Naive thymus-derived CD4-positive, alpha-beta T cell (primary cell): ENCODE measurements around the gene CNNM1. TPM values are rescaled to one million over a fixed set of nuclear protein-coding genes. Genes with fewer than 3 reads are reported as not detected.

Experiments
- ATAC-seq: fragments of 150-1000 bp; cut with Tn5 transposase; 2 replicates; pipeline ENCODE4 v1.10.0; 2021; ENCODE audit warnings: mild to moderate bottlenecking, moderate library complexity
- CTCF ChIA-PET: fragments of 350-600 bp; sonication (Branson Sonifier 250); formaldehyde crosslinking; loops from one replicate; lab custom pipeline; 2021; ENCODE audit warnings: antibody characterized with exemption; lab: Charles Lee
- POLR2A ChIA-PET: fragments of 350-600 bp; sonication (Branson Sonifier 250); formaldehyde crosslinking; loops from one replicate; lab custom pipeline; 2021; ENCODE audit warnings: antibody characterized with exemption, inconsistent platforms; lab: Charles Lee
- DNase-seq, 9 donors: peaks; one replicate each; pipeline versions ENCODE4 v3.0.0 to v3.0.0-alpha.2; 2020 to 2022; ENCODE audit warnings: mixed read lengths in 1 of 9
- H3K27ac ChIP-seq: one replicate; pipeline ENCODE4 v1.7.0; 2013; ENCODE audit warnings: mild to moderate bottlenecking, low read depth, low read length, moderate library complexity
- H3K27me3 ChIP-seq, 2 donors: one replicate each; pipeline ENCODE4 v1.7.0; 2013; ENCODE audit warnings: low read length in 2 of 2, mild to moderate bottlenecking in 2 of 2, moderate library complexity in 2 of 2; ENCODE audit not compliant: control insufficient read depth in 2 of 2, insufficient read depth in 2 of 2
- H3K36me3 ChIP-seq, 3 experiments: 1 replicate in 2 of 3; 2 replicates in 1 of 3; pipeline ENCODE4 v1.7.0; 2013; ENCODE audit warnings: low read length in 3 of 3, mild to moderate bottlenecking in 3 of 3, moderate library complexity in 1 of 3; ENCODE audit not compliant: insufficient read depth in 3 of 3, control insufficient read depth in 2 of 3
- H3K4me1 ChIP-seq, 2 donors: one replicate each; pipeline ENCODE4 v1.7.0; 2013; ENCODE audit warnings: low read length in 2 of 2, mild to moderate bottlenecking in 2 of 2, moderate library complexity in 1 of 2; ENCODE audit not compliant: control insufficient read depth in 2 of 2, insufficient read depth in 2 of 2
- H3K4me3 ChIP-seq: 2 replicates; pipeline ENCODE4 v1.7.0; 2013; ENCODE audit warnings: mild to moderate bottlenecking, low read length
- H3K9me3 ChIP-seq, 3 experiments: 1 replicate in 2 of 3; 2 replicates in 1 of 3; pipeline ENCODE4 v1.7.0; 2013; ENCODE audit warnings: low read length in 3 of 3; ENCODE audit not compliant: control insufficient read depth in 2 of 3
- H3K27ac Mint-ChIP-seq, 9 donors: one replicate each; pipeline ENCODE4 v1.8.0; 2020 to 2022; ENCODE audit warnings: mixed read lengths in 9 of 9, mild to moderate bottlenecking in 8 of 9, moderate library complexity in 5 of 9, inconsistent platforms in 2 of 9
- H3K27me3 Mint-ChIP-seq, 5 donors: one replicate each; pipeline ENCODE4 v1.8.0; 2021 to 2022; ENCODE audit warnings: mixed read lengths in 5 of 5, mild to moderate bottlenecking in 1 of 5
- H3K36me3 Mint-ChIP-seq, 5 donors: one replicate each; pipeline ENCODE4 v1.8.0; 2020 to 2022; ENCODE audit warnings: mixed read lengths in 5 of 5, mild to moderate bottlenecking in 3 of 5, inconsistent platforms in 1 of 5
- H3K4me1 Mint-ChIP-seq, 7 donors: one replicate each; pipeline ENCODE4 v1.8.0; 2020 to 2022; ENCODE audit warnings: mixed read lengths in 7 of 7, mild to moderate bottlenecking in 3 of 7, inconsistent platforms in 1 of 7
- H3K4me3 Mint-ChIP-seq, 10 donors: one replicate each; pipeline ENCODE4 v1.8.0; 2020 to 2022; ENCODE audit warnings: mild to moderate bottlenecking in 10 of 10, mixed read lengths in 10 of 10, moderate library complexity in 6 of 10, inconsistent platforms in 2 of 10
- H3K9me3 Mint-ChIP-seq, 11 donors: one replicate each; pipeline ENCODE4 v1.8.0; 2020 to 2022; ENCODE audit warnings: mixed read lengths in 11 of 11, mild to moderate bottlenecking in 4 of 11, inconsistent platforms in 1 of 11, moderate library complexity in 1 of 11
- intact Hi-C, 2 donors: fragments of 100-400 bp; cut with micrococcal nuclease; formaldehyde crosslinking; loops; one replicate each; pipeline ENCODE4 v1.15.1; 2023
- polyA plus RNA-seq, 2 donors: library from polyadenylated mRNA; unstranded; fragments of 300-500 nt; fragmentation: Illumina TruSeq; gene quantifications; one replicate each; pipeline ENCODE4 v1.2.3, GENCODE V29; 2021
- total RNA-seq, 6 experiments: library from RNA in 5 of 6; stranded (reverse) in 5 of 6; gene quantifications; 1 replicate in 5 of 6; 2 replicates in 1 of 6; pipeline ENCODE4 v1.2.3 and lab custom pipeline; 2021 to 2026

CNNM1 gene
- total and polyA plus RNA-seq, 7 experiments from 2014 or later = 0.12 to 1.9 (median 0.30) TPM

DNA sequence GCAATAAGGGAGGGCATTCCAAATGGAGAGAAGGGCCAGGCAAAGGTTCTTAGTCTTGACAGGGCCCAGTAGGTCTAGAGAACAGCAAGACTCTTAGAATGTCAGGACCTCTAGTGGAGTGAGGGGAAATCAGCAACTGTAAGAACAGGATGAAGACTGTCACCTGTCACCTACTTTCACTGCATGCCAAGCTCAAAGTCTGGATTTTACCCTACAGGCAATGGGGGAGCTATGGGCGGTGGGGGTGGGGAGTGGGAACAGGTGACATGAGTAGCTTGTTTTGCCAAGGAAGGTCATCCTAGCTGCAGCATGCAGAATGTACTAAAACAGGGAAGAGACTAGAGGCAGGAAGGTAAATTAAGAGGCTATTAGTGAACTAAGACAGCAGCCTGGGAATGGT, 82.9 kb downstream of the CNNM1 start:
- POLR2A ChIA-PET = interaction anchor here (0.6 kb wide), 1 partner anchor 1004 kb away, joined by 3 read pairs; no protein-coding TSS in a partner anchor
- Histone ChIP-seq H3K27ac (no peak overlapping the region), H3K4me1 (no peaks in the 10 kb centered on the region), H3K9me3 (no peaks in the 10 kb centered on the region), H3K36me3 (peaks cover 0 to 6% (median 0%) of the 10 kb centered on the region in 3 experiments), H3K4me3 (no peak overlapping the region), H3K27me3 (no peaks in the 10 kb centered on the region)
- Mint-ChIP-seq H3K27ac (peak overlapping the region in 2 of 9 donors; percentile 13 to 15), H3K27me3 (no peaks in the 10 kb centered on the region), H3K4me3 (no peak overlapping the region), H3K36me3 (peaks cover 13 to 53% (median 18%) of the 10 kb centered on the region in 5 donors), H3K4me1 (peaks cover 0 to 24% (median 7%) of the 10 kb centered on the region in 7 donors), H3K9me3 (peaks cover 0 to 4% (median 0%) of the 10 kb centered on the region in 11 donors)
- intact Hi-C loops = no loop called here
- ATAC-seq (no peak), DNase-seq (no peak)
- CTCF ChIA-PET = no interaction called here

DNA sequence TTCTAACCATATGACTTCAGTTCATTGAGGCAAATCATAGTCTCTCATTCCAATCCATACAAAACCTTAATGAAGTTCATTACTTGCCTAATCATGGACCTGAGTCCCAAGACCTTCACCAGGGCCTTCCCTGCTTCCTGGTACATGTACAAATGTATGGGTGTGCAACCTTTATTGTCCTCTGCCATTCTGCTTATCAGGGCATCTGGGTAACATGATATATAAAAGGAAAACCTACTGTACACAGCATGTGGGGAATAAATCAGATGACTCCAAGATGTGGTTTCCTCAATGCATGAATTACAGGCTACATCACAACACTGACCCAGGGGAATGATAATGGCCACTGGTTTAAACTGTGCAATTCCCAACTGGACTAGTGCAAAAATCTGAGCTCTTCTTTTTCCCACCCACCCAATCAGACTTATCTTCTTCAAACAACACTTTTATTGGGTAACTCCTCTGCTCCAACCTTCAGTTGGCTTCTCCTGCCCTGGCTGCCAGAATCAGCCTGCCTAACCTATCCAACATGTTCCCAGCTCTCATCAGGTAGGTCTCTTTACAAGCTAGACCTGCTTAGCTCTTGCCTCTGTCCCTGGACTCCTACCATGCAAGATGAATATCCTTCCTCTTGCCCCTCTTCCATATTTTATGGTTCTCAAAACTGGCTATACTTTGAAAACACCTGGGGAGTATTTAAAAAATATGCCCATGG, 89.9 kb downstream of the CNNM1 start:
- H3K4me1 ChIP-seq = no peaks in the 10 kb centered on the region
- ATAC-seq (no peak), DNase-seq (no peak)
- H3K27ac ChIP-seq = no peak overlapping the region
- Mint-ChIP-seq H3K4me1 (peaks cover 0 to 20% (median 7%) of the 10 kb centered on the region in 7 donors), H3K36me3 (peaks cover 25 to 65% (median 49%) of the 10 kb centered on the region in 5 donors), H3K27ac (no peak overlapping the region), H3K9me3 (peaks cover 0 to 4% (median 0%) of the 10 kb centered on the region in 11 donors), H3K4me3 (no peak overlapping the region), H3K27me3 (no peaks in the 10 kb centered on the region)
- H3K9me3 ChIP-seq = no peaks in the 10 kb centered on the region
- CTCF ChIA-PET = interaction anchor here (0.6 kb wide), 1 partner anchor 142 kb away, joined by 3 read pairs; no protein-coding TSS in a partner anchor
- peaks cover 0 to 22% (median 3%) of the 10 kb centered on the region in 3 experiments for H3K36me3 ChIP-seq
- no peaks in the 10 kb centered on the region for H3K27me3 ChIP-seq
- POLR2A ChIA-PET = no interaction called here
- intact Hi-C loops = no loop called here
- H3K4me3 ChIP-seq = no peak overlapping the region

DNA sequence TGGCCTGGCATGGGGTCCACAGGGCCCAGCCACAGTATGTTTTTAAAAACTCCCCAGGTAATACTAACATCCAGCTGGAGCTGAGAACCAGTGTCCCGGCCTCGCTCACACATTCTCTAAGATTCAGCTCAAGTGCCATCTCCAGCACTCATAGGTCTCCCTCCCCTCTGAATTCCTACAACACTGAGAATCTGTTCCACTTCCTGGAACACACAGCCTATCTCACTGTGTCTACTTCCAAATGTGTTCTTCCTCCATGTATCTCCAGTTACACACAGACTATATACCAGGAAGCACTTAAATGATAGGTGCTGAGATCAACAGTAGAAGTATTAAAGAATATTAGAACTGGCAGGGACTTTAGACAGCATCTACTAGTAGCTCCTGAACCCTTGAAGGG, 90.5 kb downstream of the CNNM1 start:
- Mint-ChIP-seq H3K4me3 (no peak overlapping the region), H3K9me3 (peaks cover 0 to 4% (median 0%) of the 10 kb centered on the region in 11 donors), H3K4me1 (peaks cover 0 to 17% (median 4%) of the 10 kb centered on the region in 7 donors), H3K27ac (no peak overlapping the region), H3K27me3 (no peaks in the 10 kb centered on the region), H3K36me3 (peaks cover 22 to 60% (median 49%) of the 10 kb centered on the region in 5 donors)
- Histone ChIP-seq H3K4me1 (no peaks in the 10 kb centered on the region), H3K27ac (no peak overlapping the region), H3K4me3 (no peak overlapping the region), H3K36me3 (peaks cover 0 to 26% (median 3%) of the 10 kb centered on the region in 3 experiments), H3K27me3 (no peaks in the 10 kb centered on the region), H3K9me3 (no peaks in the 10 kb centered on the region)
- intact Hi-C loops = no loop called here
- POLR2A ChIA-PET = no interaction called here
- CTCF ChIA-PET = interaction anchor here (0.6 kb wide), 1 partner anchor 141 kb away, joined by 3 read pairs; no protein-coding TSS in a partner anchor
- no peak for ATAC-seq
- DNase-seq = no peak

DNA sequence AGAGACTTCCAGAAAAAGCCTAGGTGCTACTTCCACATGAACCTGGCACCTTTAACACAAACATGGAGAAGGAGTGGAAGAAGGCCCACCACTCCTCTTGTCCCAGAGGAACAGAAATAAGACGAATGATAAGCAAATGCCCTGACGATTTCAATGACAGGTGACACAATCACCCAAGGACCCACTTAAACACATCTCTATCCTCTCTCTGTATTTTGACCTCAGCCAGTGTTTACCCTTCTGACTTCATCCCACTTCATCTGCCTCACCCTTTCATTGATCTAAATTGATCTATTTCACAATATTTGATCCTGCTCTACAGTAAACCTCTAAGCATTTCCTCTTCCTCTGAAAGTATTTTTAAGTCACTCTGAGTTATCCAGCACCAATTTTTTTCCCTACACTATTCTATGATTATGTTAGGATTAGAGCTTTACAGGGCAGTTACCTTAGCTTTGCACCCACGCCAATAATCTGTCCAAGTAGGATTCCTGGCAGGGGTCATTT, 92.1 kb downstream of the CNNM1 start:
- H3K9me3 ChIP-seq = no peaks in the 10 kb centered on the region
- ChIA-PET POLR2A (interaction anchor here (1.0 kb wide), 1 partner anchor 9 kb away, joined by 3 read pairs; the partner anchor contains the start of gene GOT1), CTCF (no interaction called here)
- H3K9me3 Mint-ChIP-seq = peaks cover 0 to 2% (median 0%) of the 10 kb centered on the region in 11 donors
- H3K4me1 ChIP-seq = no peaks in the 10 kb centered on the region
- no peaks in the 10 kb centered on the region for H3K27me3 ChIP-seq
- H3K4me1 Mint-ChIP-seq = peaks cover 0 to 9% (median 0%) of the 10 kb centered on the region in 7 donors
- ATAC-seq (no peak), DNase-seq (no peak)
- H3K4me3 ChIP-seq = no peak overlapping the region
- intact Hi-C loops = no loop called here
- no peak overlapping the region for H3K4me3 Mint-ChIP-seq
- H3K27ac ChIP-seq = no peak overlapping the region
- peak overlapping the region in 2 of 9 donors; percentile 49 to 50 for H3K27ac Mint-ChIP-seq
- peaks cover 18 to 51% (median 38%) of the 10 kb centered on the region in 5 donors for H3K36me3 Mint-ChIP-seq
- no peaks in the 10 kb centered on the region for H3K27me3 Mint-ChIP-seq
- H3K36me3 ChIP-seq = peaks cover 0 to 38% (median 3%) of the 10 kb centered on the region in 3 experiments

DNA sequence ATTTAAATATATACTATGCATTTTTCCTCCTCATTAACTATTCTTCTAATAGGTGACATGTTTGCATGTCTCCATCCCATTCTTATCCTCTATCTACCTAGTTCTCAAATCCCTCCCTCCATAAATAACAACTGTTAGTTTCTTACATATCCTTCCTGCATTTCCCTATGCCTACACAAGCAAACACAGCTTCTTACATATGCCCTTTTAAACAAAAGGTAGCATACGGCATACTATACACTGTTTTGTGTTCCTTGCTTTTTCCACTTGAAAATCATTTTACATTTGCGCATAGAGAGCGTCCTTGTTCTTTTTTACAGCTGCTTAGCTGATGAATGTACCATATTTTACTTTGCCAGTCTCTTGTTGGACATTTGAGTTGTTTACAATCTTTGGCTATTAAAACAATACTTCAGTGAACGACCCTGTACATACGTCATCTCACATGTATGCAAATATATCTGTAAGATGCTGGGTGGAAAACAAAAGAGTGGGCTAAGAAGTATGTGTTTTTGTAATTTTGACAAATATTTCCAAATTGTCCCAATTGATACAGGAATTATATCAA, 93.5 kb downstream of the CNNM1 start:
- POLR2A ChIA-PET = no interaction called here
- Mint-ChIP-seq H3K9me3 (no peaks in the 10 kb centered on the region), H3K4me3 (no peak overlapping the region), H3K36me3 (peaks cover 12 to 46% (median 33%) of the 10 kb centered on the region in 5 donors), H3K27ac (no peak overlapping the region), H3K27me3 (no peaks in the 10 kb centered on the region), H3K4me1 (peaks cover 0 to 9% (median 0%) of the 10 kb centered on the region in 7 donors)
- no peaks in the 10 kb centered on the region for H3K4me1 ChIP-seq
- CTCF ChIA-PET = no interaction called here
- no peaks in the 10 kb centered on the region for H3K27me3 ChIP-seq
- H3K36me3 ChIP-seq = peaks cover 0 to 38% (median 3%) of the 10 kb centered on the region in 3 experiments
- H3K27ac ChIP-seq = no peak overlapping the region
- H3K4me3 ChIP-seq = no peak overlapping the region
- ATAC-seq (no peak), DNase-seq (no peak)
- no peaks in the 10 kb centered on the region for H3K9me3 ChIP-seq
- intact Hi-C loops = no loop called here

DNA sequence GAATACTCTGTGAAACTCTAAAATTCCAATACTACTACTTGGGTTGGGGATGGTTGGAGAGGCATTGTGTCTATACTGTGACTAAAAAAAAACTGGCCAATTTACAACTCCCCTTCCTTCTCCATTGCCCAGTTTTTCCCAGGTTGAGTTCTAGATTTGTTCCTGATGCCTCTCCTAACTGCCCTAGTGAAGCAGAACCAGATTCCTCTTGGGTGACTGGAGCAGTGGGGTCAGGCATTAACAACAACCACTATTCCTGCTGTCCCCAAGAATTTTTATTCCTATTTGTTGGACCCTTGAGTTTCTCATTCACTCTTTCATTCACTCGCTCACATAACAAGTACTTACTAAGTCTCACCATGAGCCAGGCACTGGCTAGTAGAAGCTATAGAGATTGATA, 95.5 kb downstream of the CNNM1 start:
- H3K4me1 Mint-ChIP-seq = peaks cover 6 to 16% (median 11%) of the 10 kb centered on the region in 7 donors
- no peak for DNase-seq
- ChIA-PET CTCF (no interaction called here), POLR2A (no interaction called here)
- peaks cover 0 to 31% (median 3%) of the 10 kb centered on the region in 3 experiments for H3K36me3 ChIP-seq
- no peak overlapping the region for H3K27ac ChIP-seq
- intact Hi-C loops = no loop called here
- H3K27ac Mint-ChIP-seq = peak overlapping the region in 1 of 9 donors; percentile 8
- H3K27me3 ChIP-seq = no peaks in the 10 kb centered on the region
- no peaks in the 10 kb centered on the region for H3K9me3 ChIP-seq
- H3K36me3 Mint-ChIP-seq = peaks cover 4 to 27% (median 20%) of the 10 kb centered on the region in 5 donors
- no peaks in the 10 kb centered on the region for H3K9me3 Mint-ChIP-seq
- ATAC-seq = no peak
- H3K4me1 ChIP-seq = peaks cover 3 to 4% of the 10 kb centered on the region in 2 donors
- no peak overlapping the region for H3K4me3 Mint-ChIP-seq
- no peak overlapping the region for H3K4me3 ChIP-seq
- H3K27me3 Mint-ChIP-seq = no peaks in the 10 kb centered on the region
